HCT116 (cell line): ENCODE results near the gene WIZ. TPM values are rescaled to one million over a fixed set of nuclear protein-coding genes. Genes with fewer than 3 reads are reported as not detected.

Experiments
- ATAC-seq: fragments of 200-7000 bp; cut with Tn5 transposase; 2 replicates; pipeline ENCODE4 v1.9.1; 2020; ENCODE audit warnings: mild to moderate bottlenecking, moderate library complexity
- BruUV-seq: library from RNA; stranded (reverse); fragments of 400-500 nt; replicated peaks from 2 replicates; lab custom pipeline; 2021; lab: Mats Ljungman, UMichigan
- CTCF ChIA-PET: fragments of 300-600 bp; sonication (Branson Sonifier 250); formaldehyde crosslinking; loops from one replicate; lab custom pipeline; 2021; ENCODE audit warnings: antibody characterized with exemption; lab: Charles Lee
- POLR2A ChIA-PET: fragments of 300-600, 350-600 bp; sonication (Branson Sonifier 250); formaldehyde crosslinking; loops from one replicate; lab custom pipeline; 2021; ENCODE audit warnings: antibody characterized with exemption; lab: Charles Lee
- RAD21 ChIA-PET, 2 experiments: fragments of 300-600 bp; sonication (Branson Sonifier 250); formaldehyde crosslinking; loops; one replicate each; lab custom pipeline; 2023; ENCODE audit warnings: low total read pairs in 2 of 2; ENCODE audit not compliant: uncharacterized antibody in 2 of 2, unreplicated experiment in 2 of 2, low non-redundant PET in 1 of 2; lab: Charles Lee
- DNase-seq: peaks from one replicate; pipeline ENCODE4 v3.0.0-alpha.2; 2010; ENCODE audit warnings: low read depth, low spot score
- H2AFZ ChIP-seq: fragments of 200-600 bp; shearing (Covaris generic), sonication (generic); 2 replicates; pipeline ENCODE4 v1.6.1; 2017; ENCODE audit warnings: low read depth, mixed run types, mixed read lengths, antibody characterized with exemption, low read length; ENCODE audit not compliant: poor library complexity, severe bottlenecking
- H3K27ac ChIP-seq: 2 replicates; pipeline ENCODE4 v1.5.1; 2012; ENCODE audit warnings: low read depth, low read length
- H3K27me3 ChIP-seq: fragments of 200-600 bp; sonication (generic); 2 replicates; pipeline ENCODE4 v1.6.1; 2016; ENCODE audit warnings: mixed run types, low read length, mixed read lengths; ENCODE audit not compliant: insufficient read depth
- H3K36me3 ChIP-seq, 2 experiments: fragments of 200-500 bp in 1 of 2; fragments of 200-600 bp in 1 of 2; sonication (Bioruptor generic) in 1 of 2; sonication (generic) in 1 of 2; 2 replicates each; pipeline versions ENCODE4 v1.5.1 to v1.6.1; 2014 to 2016; ENCODE audit warnings: low read length in 2 of 2, inconsistent platforms in 1 of 2, mixed read lengths in 1 of 2, mixed run types in 1 of 2; ENCODE audit not compliant: insufficient read depth in 2 of 2, control insufficient read depth in 1 of 2
- H3K4me1 ChIP-seq, 2 experiments: fragments of 200-600 bp in 1 of 2; sonication (generic) in 1 of 2; 2 replicates each; pipeline versions ENCODE4 v1.5.1 to v1.6.1; 2012 to 2017; ENCODE audit warnings: low read length in 2 of 2, inconsistent platforms in 1 of 2, mild to moderate bottlenecking in 1 of 2, mixed read lengths in 1 of 2, mixed run types in 1 of 2, moderate library complexity in 1 of 2; ENCODE audit not compliant: insufficient read depth in 2 of 2, control insufficient read depth in 1 of 2
- H3K4me2 ChIP-seq: fragments of 200-600 bp; sonication (generic); 2 replicates; pipeline ENCODE4 v1.6.1; 2017; ENCODE audit warnings: mixed run types, low read length, mixed read lengths
- H3K4me3 ChIP-seq, 2 experiments: fragments of 200-600 bp in 1 of 2; sonication (generic) in 1 of 2; replicated peaks in 1 of 2; 2 replicates each; pipeline ENCODE4 v1.5.1; 2011 to 2016; ENCODE audit warnings: low read length in 2 of 2, control low read depth in 1 of 2, low read depth in 1 of 2, mild to moderate bottlenecking in 1 of 2, mixed read lengths in 1 of 2, mixed run types in 1 of 2
- H3K79me2 ChIP-seq: fragments of 200-600 bp; sonication (generic); 2 replicates; pipeline ENCODE4 v1.6.1; 2017; ENCODE audit warnings: mild to moderate bottlenecking, mixed run types, low read length, moderate library complexity, mixed read lengths; ENCODE audit not compliant: insufficient read depth
- H3K9ac ChIP-seq: fragments of 200-600 bp; sonication (generic); 2 replicates; pipeline ENCODE4 v1.6.1; 2016; ENCODE audit warnings: low read length, mixed read lengths
- H3K9me2 ChIP-seq: fragments of 200-600 bp; sonication (generic), shearing (Covaris generic); 2 replicates; pipeline ENCODE4 v1.6.1; 2017; ENCODE audit warnings: mixed run types, mild to moderate bottlenecking, moderate library complexity; ENCODE audit not compliant: insufficient read depth
- H3K9me3 ChIP-seq, 2 experiments: fragments of 200-500 bp in 1 of 2; fragments of 200-600 bp in 1 of 2; sonication (Bioruptor generic) in 1 of 2; sonication (generic) in 1 of 2; 2 replicates each; pipeline ENCODE4 v1.6.1; 2014 to 2017; ENCODE audit warnings: low read length in 2 of 2, mixed read lengths in 2 of 2, inconsistent platforms in 1 of 2, low read depth in 1 of 2, mild to moderate bottlenecking in 1 of 2, mixed run types in 1 of 2, moderate library complexity in 1 of 2; ENCODE audit not compliant: control insufficient read depth in 1 of 2, insufficient read depth in 1 of 2
- H4K20me1 ChIP-seq: fragments of 200-600 bp; sonication (generic), shearing (Covaris generic); 2 replicates; pipeline ENCODE4 v1.6.1; 2017; ENCODE audit warnings: mixed run types, mild to moderate bottlenecking, moderate library complexity; ENCODE audit not compliant: insufficient read depth
- ATF3 ChIP-seq: IDR thresholded peaks from 2 replicates; pipeline ENCODE4 v1.6.1; 2012
- CBX3 ChIP-seq: IDR thresholded peaks from 2 replicates; pipeline ENCODE4 v1.6.1; 2012; ENCODE audit warnings: low read depth
- EGR1 ChIP-seq: IDR thresholded peaks from 2 replicates; pipeline ENCODE4 v1.6.1; 2012; ENCODE audit warnings: low read depth
- ELF1 ChIP-seq: IDR thresholded peaks from 2 replicates; pipeline ENCODE4 v1.6.1; 2012; ENCODE audit warnings: low read depth, borderline replicate concordance
- EZH2 ChIP-seq: fragments of 200-600 bp; sonication (generic); IDR thresholded peaks from 2 replicates; pipeline ENCODE4 v1.6.1; 2017; ENCODE audit warnings: antibody characterized with exemption, mixed run types
- JUND ChIP-seq: IDR thresholded peaks from 2 replicates; pipeline ENCODE4 v1.6.1; 2012
- POLR2A ChIP-seq: IDR thresholded peaks from 2 replicates; pipeline ENCODE4 v1.7.0; 2011; ENCODE audit warnings: borderline replicate concordance; ENCODE audit not compliant: insufficient read depth, insufficient read length; ENCODE audit errors: extremely low read depth
- POLR2AphosphoS5 ChIP-seq: IDR thresholded peaks from 2 replicates; pipeline ENCODE4 v1.6.1; 2011; ENCODE audit warnings: mild to moderate bottlenecking, low read depth, low read length, moderate library complexity
- RAD21 ChIP-seq: IDR thresholded peaks from 2 replicates; pipeline ENCODE4 v1.6.1; 2012; ENCODE audit warnings: low read depth, mild to moderate bottlenecking
- REST ChIP-seq: IDR thresholded peaks from 2 replicates; pipeline ENCODE4 v1.6.1; 2012; ENCODE audit warnings: low read depth
- SP1 ChIP-seq: IDR thresholded peaks from 2 replicates; pipeline ENCODE4 v1.6.1; 2012; ENCODE audit warnings: low read depth
- SRF ChIP-seq: IDR thresholded peaks from 2 replicates; pipeline ENCODE4 v1.6.1; 2012; ENCODE audit warnings: low read depth
- TCF7L2 ChIP-seq: IDR thresholded peaks from 2 replicates; pipeline ENCODE4 v1.7.0; 2011; ENCODE audit warnings: borderline replicate concordance, inconsistent platforms; ENCODE audit not compliant: insufficient read depth, insufficient read length; ENCODE audit errors: extremely low read depth
- YY1 ChIP-seq: IDR thresholded peaks from 2 replicates; pipeline ENCODE4 v1.6.1; 2011; ENCODE audit warnings: low read length, low read depth, moderate library complexity, mild to moderate bottlenecking; ENCODE audit not compliant: insufficient replicate concordance; ENCODE audit errors: extremely low read depth
- ZFX ChIP-seq: fragments of 450-650 bp; IDR thresholded peaks from 2 replicates; pipeline ENCODE4 v1.6.1; 2017
- ZNF274 ChIP-seq: fragments of 200-500 bp; sonication (Bioruptor generic); IDR thresholded peaks from 2 replicates; pipeline ENCODE4 v1.6.1; 2014; ENCODE audit warnings: mild to moderate bottlenecking, low read depth, low read length, inconsistent platforms
- intact Hi-C: fragments of 100-400 bp; cut with micrococcal nuclease; formaldehyde crosslinking; loops from 2 replicates; pipeline ENCODE4 v1.10.0; 2022
- total RNA-seq: library from RNA; stranded (reverse); gene quantifications from one replicate; pipeline ENCODE4 v1.2.1, GENCODE V29; 2021; ENCODE audit not compliant: unreplicated experiment
- TF ChIP-seq, protein P1 (sequence below): IDR thresholded peaks from 2 replicates; pipeline ENCODE4 v1.6.1; 2011; ENCODE audit warnings: mild to moderate bottlenecking, low read length, moderate library complexity; ENCODE audit not compliant: insufficient replicate concordance; ENCODE audit errors: extremely low read depth

WIZ gene
- total RNA-seq, 1 experiment from 2014 or later = 28.4 TPM

DNA sequence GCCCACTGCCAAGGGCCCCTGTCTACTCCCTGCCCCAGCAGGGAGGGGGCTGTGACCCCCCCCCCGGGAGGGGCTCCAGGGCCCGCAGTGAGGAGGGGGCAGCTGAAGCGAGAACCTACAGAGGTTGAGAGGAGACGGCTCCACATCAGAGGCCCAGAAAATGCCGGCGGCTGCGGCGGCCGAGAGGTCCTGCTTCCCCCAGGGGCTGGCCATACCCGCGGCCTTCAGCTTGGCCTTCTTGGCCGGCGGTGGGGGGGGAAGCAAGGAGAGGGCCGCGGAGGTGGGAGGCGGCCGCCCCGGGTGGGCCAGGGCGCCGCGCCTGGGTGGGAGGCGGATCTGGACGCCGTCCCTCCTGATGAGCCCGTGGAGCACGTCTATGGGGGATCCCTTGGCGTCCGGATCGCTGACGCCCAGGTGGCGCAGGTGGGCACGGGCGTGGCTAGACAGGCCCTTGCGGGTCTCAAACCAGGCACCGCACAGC lies 21.7 kb downstream of the WIZ start:
- Histone ChIP-seq H3K4me1 (peaks cover 12 to 17% of the 10 kb centered on the region in 2 experiments; a peak in 3 of 4 replicates), H3K27ac (no peak overlapping the region), H2AFZ (no peak overlapping the region), H3K4me2 (no peak overlapping the region), H3K9ac (no peak overlapping the region), H4K20me1 (no peaks in the 10 kb centered on the region), H3K9me3 (no peaks in the 10 kb centered on the region), H3K4me3 (no peak overlapping the region), H3K27me3 (no peaks in the 10 kb centered on the region), H3K9me2 (no peaks in the 10 kb centered on the region), H3K36me3 (peaks cover 19 to 48% of the 10 kb centered on the region in 2 experiments; a peak in 3 of 4 replicates), H3K79me2 (peaks cover 54% of the 10 kb centered on the region)
- RAD21 ChIA-PET = no interaction called here
- ATAC-seq = no peak
- POLR2A ChIA-PET = no interaction called here
- no peak for DNase-seq
- BruUV-seq = no TSS peak
- TF ChIP-seq RAD21 (no peak), YY1 (no peak), ZNF274 (no peak), EGR1 (no peak), CBX3 (no peak), REST (no peak), POLR2A (no peak), SP1 (no peak), ZFX (no peak), TCF7L2 (no peak), JUND (no peak), ELF1 (no peak), POLR2AphosphoS5 (no peak), EZH2 (no peak), SRF (no peak), ATF3 (no peak)
- TF ChIP-seq, protein P1, sequence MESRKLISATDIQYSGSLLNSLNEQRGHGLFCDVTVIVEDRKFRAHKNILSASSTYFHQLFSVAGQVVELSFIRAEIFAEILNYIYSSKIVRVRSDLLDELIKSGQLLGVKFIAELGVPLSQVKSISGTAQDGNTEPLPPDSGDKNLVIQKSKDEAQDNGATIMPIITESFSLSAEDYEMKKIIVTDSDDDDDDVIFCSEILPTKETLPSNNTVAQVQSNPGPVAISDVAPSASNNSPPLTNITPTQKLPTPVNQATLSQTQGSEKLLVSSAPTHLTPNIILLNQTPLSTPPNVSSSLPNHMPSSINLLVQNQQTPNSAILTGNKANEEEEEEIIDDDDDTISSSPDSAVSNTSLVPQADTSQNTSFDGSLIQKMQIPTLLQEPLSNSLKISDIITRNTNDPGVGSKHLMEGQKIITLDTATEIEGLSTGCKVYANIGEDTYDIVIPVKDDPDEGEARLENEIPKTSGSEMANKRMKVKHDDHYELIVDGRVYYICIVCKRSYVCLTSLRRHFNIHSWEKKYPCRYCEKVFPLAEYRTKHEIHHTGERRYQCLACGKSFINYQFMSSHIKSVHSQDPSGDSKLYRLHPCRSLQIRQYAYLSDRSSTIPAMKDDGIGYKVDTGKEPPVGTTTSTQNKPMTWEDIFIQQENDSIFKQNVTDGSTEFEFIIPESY = no peak
- CTCF ChIA-PET = no interaction called here
- intact Hi-C loops = no loop called here
